ENCODE results near the gene OCA2. TPM values are rescaled to one million over a fixed set of nuclear protein-coding genes. Genes with fewer than 3 reads are reported as not detected.

Gene OCA2
- total and polyA plus RNA-seq, 2 of the 4 experiments (the other 2 are of a cell fraction) = under 0.01 to 0.03 TPM

GRCh38 chr15:27815035-27815434, 284.1 kb downstream of the OCA2 start:
- H3K4ac ChIP-seq (ENCODE audit: low read depth, low read length) = no peak overlapping the region
- H2AK5ac ChIP-seq (ENCODE audit: low read depth, low read length) = no peak overlapping the region
- no peak overlapping the region for H2AFZ ChIP-seq (replicated peaks; ENCODE audit: low read length, poor library complexity)
- DNase-seq (no peak), ATAC-seq (ENCODE audit: low read depth) (no peak)
- no peak overlapping the region for H2BK20ac ChIP-seq (ENCODE audit: low read depth, low read length)
- H3K36me3 ChIP-seq (ENCODE audit: control insufficient read depth, insufficient read depth, low read length) = no peaks in the 10 kb centered on the region
- WGBS, 2 experiments (ENCODE audit: extremely low coverage in 2 of 2, insufficient read length in 1 of 2) = 60% methylated on average over 4 of the region's 8 CpGs; no CpG with 5 or more reads in 1 of the 2 experiments
- ChIA-PET POLR2A (ENCODE audit: unreplicated experiment) (no interaction called here), CTCF (no interaction called here)
- H3K4me2 ChIP-seq (ENCODE audit: low read depth, low read length) = no peak overlapping the region
- H2BK5ac ChIP-seq (ENCODE audit: low read depth, low read length, poor library complexity, severe bottlenecking) = no peak overlapping the region
- H2BK120ac ChIP-seq (ENCODE audit: low read depth, low read length) = no peak overlapping the region
- H2BK15ac ChIP-seq (ENCODE audit: low read depth, low read length) = no peak overlapping the region
- H3K4me3 ChIP-seq (ENCODE audit: insufficient read depth, low read depth, low read length) = no peak overlapping the region
- no peaks in the 10 kb centered on the region for H3K79me1 ChIP-seq (ENCODE audit: low read depth in 1 of 2, low read length in 2 of 2)
- no peak overlapping the region for H3K56ac ChIP-seq (ENCODE audit: extremely low read depth, insufficient read depth, low read length)
- H3K14ac ChIP-seq (replicated peaks; ENCODE audit: low read depth, low read length) = no peak overlapping the region
- H3K4me1 ChIP-seq (ENCODE audit: control insufficient read depth, insufficient read depth, low read length) = no peaks in the 10 kb centered on the region
- H3K9ac ChIP-seq (ENCODE audit: low read depth, low read length) = no peak overlapping the region
- no peaks in the 10 kb centered on the region for H3K27me3 ChIP-seq (ENCODE audit: control insufficient read depth, insufficient read depth, low read length)
- dilution Hi-C loops (cut with HindIII; ENCODE audit: low sequenced_read_pairs, unreplicated experiment) = no loop called here
- no peak overlapping the region for H4K5ac ChIP-seq (ENCODE audit: low read depth, low read length)
- in situ Hi-C loops (cut with MboI; ENCODE audit: low sequenced_read_pairs) = no loop called here
- H2AK9ac ChIP-seq (replicated peaks; ENCODE audit: low read depth, low read length, poor library complexity) = no peak overlapping the region
- H3K9me3 ChIP-seq (ENCODE audit: control insufficient read depth, insufficient read depth, low read length) = peaks cover 12% of the 10 kb centered on the region
- no peak overlapping the region for H3K27ac ChIP-seq (ENCODE audit: insufficient read depth, low read length)
- H4K91ac ChIP-seq (ENCODE audit: insufficient read depth, low read depth, low read length) = no peak overlapping the region
- BruUV-seq (replicated peaks) = no TSS peak
- intact Hi-C loops (cut with micrococcal nuclease) = no loop called here
- H4K20me1 ChIP-seq (ENCODE audit: insufficient read depth, low read length) = no peaks in the 10 kb centered on the region
- TF ChIP-seq BHLHE40 (IDR thresholded peaks at IDR 0.05; ENCODE audit: low read depth, low read length) = no peak
- TF ChIP-seq RAD21 (IDR thresholded peaks at IDR 0.05; ENCODE audit: low read length) = no peak
- TF ChIP-seq RCOR1 (IDR thresholded peaks at IDR 0.05; ENCODE audit: insufficient replicate concordance, low read length) = no peak
- TF ChIP-seq, protein P1, sequence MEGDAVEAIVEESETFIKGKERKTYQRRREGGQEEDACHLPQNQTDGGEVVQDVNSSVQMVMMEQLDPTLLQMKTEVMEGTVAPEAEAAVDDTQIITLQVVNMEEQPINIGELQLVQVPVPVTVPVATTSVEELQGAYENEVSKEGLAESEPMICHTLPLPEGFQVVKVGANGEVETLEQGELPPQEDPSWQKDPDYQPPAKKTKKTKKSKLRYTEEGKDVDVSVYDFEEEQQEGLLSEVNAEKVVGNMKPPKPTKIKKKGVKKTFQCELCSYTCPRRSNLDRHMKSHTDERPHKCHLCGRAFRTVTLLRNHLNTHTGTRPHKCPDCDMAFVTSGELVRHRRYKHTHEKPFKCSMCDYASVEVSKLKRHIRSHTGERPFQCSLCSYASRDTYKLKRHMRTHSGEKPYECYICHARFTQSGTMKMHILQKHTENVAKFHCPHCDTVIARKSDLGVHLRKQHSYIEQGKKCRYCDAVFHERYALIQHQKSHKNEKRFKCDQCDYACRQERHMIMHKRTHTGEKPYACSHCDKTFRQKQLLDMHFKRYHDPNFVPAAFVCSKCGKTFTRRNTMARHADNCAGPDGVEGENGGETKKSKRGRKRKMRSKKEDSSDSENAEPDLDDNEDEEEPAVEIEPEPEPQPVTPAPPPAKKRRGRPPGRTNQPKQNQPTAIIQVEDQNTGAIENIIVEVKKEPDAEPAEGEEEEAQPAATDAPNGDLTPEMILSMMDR (conservative IDR thresholded peaks at IDR 0.05; ENCODE audit: low read depth, low read length) = no peak
- TF ChIP-seq NFE2L2 (IDR thresholded peaks at IDR 0.05; ENCODE audit: low read depth, low read length) = no peak
- no peak for TF ChIP-seq ELK1 (IDR thresholded peaks at IDR 0.05; ENCODE audit: borderline replicate concordance, low read depth, low read length)
- TF ChIP-seq SMC3 (IDR thresholded peaks at IDR 0.05; ENCODE audit: low read depth, low read length) = no peak
- TF ChIP-seq CEBPB (IDR thresholded peaks at IDR 0.05; ENCODE audit: low read depth, low read length) = no peak
- no peak for TF ChIP-seq CHD1 (IDR thresholded peaks at IDR 0.05; ENCODE audit: low read depth, low read length)
- no peak overlapping the region for H4K8ac ChIP-seq (ENCODE audit: low read depth in 2 of 2, low read length in 2 of 2)
- H3K18ac ChIP-seq (ENCODE audit: low read depth, low read length) = no peak overlapping the region
- H3K23ac ChIP-seq (ENCODE audit: low read depth, low read length) = no peak overlapping the region
- H3K9me1 ChIP-seq (ENCODE audit: insufficient read depth, low read length) = no peaks in the 10 kb centered on the region

All from IMR-90 (cell line).